UCSD-AML1 (cell line): ENCODE results near the gene CXCL11.
A peak's percentile ranks its signal among the peaks of the same experiment; 100 is the strongest.
"Not testable (repeated sequence)": the region's sequence is repeated elsewhere in the genome, so short reads cannot be mapped to it uniquely, and the experiment has no call there.

Experiments
- DNase-seq: peaks from one replicate; lab custom pipeline; 2025; ENCODE audit not compliant: unreplicated experiment; lab: John Stamatoyannopoulos, UW

CXCL11 gene

DNA sequence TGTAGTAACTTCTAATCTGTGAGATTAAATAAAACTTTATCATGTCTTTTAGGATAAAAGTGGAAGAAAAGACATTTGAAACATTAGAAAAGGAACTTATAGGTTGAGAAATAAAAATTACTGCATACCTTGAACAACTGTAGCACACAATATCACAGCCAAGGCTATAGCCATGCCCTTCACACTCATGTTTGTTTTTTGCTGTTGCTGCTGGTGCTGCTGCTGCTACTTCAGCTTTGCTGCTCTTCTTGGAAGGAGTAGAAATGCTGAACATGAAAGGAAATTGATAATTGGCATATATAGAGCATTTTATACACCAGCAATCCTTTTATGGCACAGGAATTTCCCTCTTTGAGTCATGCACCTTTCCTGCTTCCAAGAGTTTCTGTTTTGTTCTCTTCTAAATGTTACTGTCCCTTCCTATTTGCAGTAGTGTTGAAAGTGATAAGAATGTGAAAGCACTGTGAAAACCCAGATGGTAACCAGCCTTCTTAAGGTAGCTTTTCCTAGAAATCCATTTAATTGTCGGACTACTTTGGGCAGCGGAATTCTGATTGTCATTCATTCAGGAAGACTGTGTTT lies at the start of gene CXCL11:
CXCL11 (minus strand) TSS at position 272 of the 582 bp plus-strand sequence; CDS start at position 189, 83 bp downstream.
- DNase-seq = no peak

- no peak for DNase-seq
Observed at GRCh38 chr4:76084542-76084941, 48.7 kb upstream of the CXCL11 start.

- no peak for DNase-seq
Observed at GRCh38 chr4:76083386-76083988, 47.6 kb upstream of the CXCL11 start.

- no peak for DNase-seq
Observed at GRCh38 chr4:76078033-76078613, 42.3 kb upstream of the CXCL11 start.

DNA sequence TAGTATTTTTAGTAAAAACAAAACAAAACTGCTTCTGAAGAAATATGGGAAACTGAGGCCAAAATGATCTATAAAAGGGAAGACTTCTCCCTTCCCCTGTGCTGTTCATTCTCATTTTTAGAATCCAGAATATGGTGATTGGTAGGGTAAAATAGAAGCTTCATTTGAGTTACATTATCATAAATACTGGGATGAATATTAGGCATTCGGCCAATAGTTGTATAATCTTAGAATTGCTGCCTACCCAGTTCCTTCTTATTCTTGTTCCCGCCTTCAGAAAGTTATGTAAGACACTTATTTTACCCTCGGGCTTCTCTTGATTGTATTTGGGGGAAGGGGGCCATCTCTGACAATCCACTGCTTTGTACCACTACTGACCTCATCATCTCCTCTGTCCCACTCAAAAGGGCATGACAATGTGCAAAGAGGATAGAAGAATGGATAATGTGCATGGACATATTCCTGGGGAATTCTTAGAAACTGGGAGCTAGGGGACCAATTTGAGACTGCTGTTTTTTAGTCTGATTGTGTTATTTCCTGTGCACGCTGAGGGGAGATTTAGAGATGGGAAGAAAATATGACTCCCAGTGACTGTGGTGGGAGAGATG lies 39.2 kb upstream of the CXCL11 start:
- no peak for DNase-seq

- no peak for DNase-seq
Observed at GRCh38 chr4:76074468-76074867, 38.6 kb upstream of the CXCL11 start, which contains the start of gene ART3. ART3 (plus strand) TSS chr4:76074709; CDS start chr4:76075890, 1,181 bp downstream.

DNA sequence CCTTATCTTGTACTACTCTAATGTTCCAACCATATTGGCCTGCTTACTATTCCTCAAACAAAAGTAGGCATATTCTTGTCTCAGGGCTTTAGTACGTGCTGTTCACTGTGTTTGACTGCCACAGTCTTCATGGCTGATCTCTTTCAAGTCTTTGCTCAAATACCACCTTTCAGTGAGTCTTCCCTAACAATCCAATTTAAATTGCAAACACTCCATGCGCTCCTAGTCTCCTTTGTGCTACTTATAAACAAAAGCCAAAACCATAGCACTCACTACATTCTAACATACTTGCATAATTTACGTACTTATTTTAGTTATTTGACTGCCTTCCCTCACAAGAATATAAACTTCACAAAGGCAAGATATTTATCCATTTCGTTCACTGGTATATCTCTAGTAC lies 36.9 kb upstream of the CXCL11 start:
- DNase-seq = no peak

- peak; percentile 41 for DNase-seq
Observed at GRCh38 chr4:76067652-76068286, 31.9 kb upstream of the CXCL11 start.

- no peak for DNase-seq
Observed at GRCh38 chr4:76066546-76066945, 30.7 kb upstream of the CXCL11 start.

DNA sequence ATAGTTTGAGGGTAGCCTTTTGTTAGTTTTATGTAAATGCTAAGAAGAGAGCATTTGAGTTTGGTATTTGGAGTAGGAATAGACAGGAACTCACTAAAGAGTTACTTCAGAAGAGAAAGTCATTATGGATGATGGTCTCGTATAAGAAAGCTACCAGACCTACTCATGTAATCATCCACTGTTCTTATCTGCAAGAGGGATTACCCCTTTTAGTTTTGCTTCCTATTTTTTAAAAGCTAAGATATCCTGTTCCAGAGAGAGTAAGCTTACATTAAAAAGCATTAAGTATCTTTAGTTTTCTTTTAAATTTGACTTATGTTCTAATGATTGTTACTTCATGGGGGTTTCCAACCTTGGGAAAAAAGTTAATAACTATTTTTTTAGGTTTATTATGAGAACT lies 26.1 kb upstream of the CXCL11 start:
- no peak for DNase-seq

DNA sequence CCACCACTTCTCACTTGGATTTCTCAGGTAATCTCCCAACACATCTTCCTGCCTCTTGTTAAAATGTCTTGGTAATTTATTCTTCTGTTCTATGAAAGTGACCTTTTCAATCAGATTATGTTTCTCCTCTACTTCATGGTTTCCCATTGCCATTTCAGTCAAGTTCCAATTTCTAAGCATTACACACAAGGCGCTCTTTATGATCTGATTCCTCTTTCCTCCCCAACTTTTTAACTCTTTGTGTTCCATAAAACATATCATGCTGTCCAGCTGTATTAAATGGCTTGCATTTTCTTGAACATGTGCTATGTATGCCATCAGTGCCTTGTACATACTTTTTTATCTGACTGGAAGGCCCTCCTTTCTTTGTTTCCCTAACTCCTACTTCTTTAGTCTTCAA lies 25.6 kb upstream of the CXCL11 start:
- DNase-seq = no peak

GRCh38 chr4:76060506-76060905 lies 24.6 kb upstream of the CXCL11 start:
- peak; percentile 7 for DNase-seq

GRCh38 chr4:76059750-76060149 lies 23.9 kb upstream of the CXCL11 start:
- DNase-seq = no peak

DNA sequence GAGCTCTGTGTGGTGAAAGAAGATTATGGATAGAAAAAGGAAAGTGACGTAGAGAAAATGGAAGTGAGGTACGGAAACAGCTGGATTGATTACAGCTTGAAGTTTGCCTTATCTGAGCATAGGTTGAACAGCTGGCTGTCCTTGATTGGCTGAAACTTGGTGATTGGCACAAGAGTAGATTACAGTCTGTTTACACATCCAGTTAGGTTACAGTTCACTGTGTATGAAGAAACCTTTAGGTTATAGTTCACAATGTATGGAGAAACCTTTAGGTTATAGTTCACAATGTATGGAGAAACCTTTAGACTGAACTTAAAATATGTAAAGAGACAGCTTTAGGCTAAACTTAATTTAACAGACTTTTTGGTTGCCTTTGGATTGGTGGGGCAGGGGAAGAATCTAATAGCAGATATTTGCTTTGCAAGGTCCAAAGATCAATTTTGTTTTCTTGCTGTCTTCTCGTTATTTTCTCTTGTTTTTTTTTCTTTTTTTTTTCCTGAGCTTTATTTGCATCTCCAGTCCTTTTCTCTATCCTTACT lies 23.1 kb upstream of the CXCL11 start:
- no peak for DNase-seq

DNA sequence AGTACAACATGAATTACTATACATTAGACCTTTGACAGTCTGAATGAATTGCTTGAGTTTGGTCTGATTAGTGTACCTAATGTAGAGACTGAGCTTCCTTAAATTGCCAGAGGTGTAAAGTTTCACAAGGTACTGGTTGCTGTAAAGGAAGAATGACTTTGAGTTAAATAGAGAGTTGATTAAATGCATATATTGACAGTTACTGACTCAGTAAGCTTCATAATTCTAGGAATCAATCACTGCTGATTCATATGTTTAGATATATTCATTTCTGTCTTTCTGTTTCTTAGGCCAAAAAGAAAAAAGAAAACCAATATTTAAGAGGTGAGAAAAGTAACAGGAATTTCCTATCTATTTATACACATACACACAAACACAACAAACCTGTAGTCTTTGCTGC lies 22.4 kb upstream of the CXCL11 start:
- DNase-seq = no peak

DNA sequence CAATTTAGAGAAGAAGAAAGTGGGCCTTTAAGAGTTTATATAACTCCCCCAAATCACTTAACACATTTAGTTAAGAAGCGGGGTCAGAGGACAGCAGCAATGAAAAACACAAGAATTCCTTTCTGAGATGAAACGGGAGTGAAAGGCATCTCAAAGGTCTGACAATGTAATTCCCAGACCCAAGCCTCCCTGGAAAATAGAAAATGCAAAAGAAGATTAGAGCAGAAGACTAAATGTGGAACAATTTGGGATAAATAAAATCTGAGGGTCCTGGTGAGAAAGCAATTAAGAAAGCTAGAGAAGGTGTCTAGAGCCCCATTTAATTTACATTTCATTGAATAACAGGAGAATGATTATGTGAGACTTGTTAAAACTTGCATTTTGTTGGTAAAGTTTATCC lies 19.6 kb upstream of the CXCL11 start:
- DNase-seq = no peak

GRCh38 chr4:76055016-76055415 lies 19.1 kb upstream of the CXCL11 start:
- DNase-seq = no peak

DNA sequence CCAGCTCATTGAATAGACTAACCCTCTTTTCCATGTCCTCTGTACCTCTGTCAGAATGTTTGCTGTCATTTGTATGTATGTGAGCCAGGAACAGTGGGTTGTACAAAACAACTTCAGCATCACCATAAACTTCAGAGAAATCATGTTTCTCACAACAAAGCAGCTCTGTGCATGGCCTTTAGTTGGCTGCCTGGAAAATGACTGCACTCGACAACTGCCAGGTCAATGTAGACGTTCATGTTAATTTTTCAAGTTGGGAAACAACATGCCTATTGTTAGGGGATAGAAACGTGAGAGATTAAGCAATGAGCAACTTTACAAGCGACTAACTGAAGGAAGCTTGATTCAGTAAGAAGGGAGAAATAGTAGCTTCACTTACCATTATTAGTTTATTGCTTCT lies 17.9 kb upstream of the CXCL11 start:
- DNase-seq = no peak

GRCh38 chr4:76050560-76051050 lies 14.7 kb upstream of the CXCL11 start:
- DNase-seq = not testable (repeated sequence)

GRCh38 chr4:76049860-76050416 lies 14.1 kb upstream of the CXCL11 start:
- DNase-seq = not testable (repeated sequence)

- DNase-seq = not testable (repeated sequence)
Observed at GRCh38 chr4:76044686-76045085, 8.8 kb upstream of the CXCL11 start.
